Measurements from ENCODE around the gene ITGBL1. TPM values are rescaled to one million over a fixed set of nuclear protein-coding genes. Genes with fewer than 3 reads are reported as not detected.
A peak's percentile ranks its signal among the peaks of the same experiment; 100 is the strongest.
"Not testable (repeated sequence)": the region's sequence is repeated elsewhere in the genome, so short reads cannot be mapped to it uniquely, and the experiment has no call there.

Gene ITGBL1
- total and polyA plus RNA-seq, 5 donors = 5.8 to 11.2 (median 7.4) TPM

DNA sequence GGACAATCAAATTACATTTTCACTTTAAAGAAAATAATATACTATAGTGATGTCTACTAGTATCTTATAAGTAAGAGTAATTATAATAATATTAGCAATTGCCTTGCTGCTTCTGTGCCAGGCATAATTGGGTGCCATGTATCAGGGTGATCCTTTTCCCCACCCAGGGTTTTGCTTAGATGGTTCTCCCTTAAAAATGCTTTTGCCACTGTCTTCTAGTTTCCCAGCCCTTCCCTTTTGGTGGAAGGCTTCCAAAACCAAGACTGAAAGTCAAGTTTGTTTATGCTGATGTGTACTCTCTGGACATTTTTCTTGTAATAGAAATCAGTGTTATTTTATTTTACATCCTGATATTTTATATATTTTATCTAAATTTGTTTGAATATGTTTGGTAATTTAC, 77.8 kb downstream of the ITGBL1 start:
- Histone ChIP-seq H3K27me3 (ENCODE audit: control insufficient read depth, insufficient read depth) (no peaks in the 10 kb centered on the region), H3K27ac (ENCODE audit: low read length) (no peak overlapping the region), H3K4me1 (ENCODE audit: control insufficient read depth, insufficient read depth, low read length) (no peaks in the 10 kb centered on the region), H3K9me3 (ENCODE audit: control insufficient read depth, low read length) (no peaks in the 10 kb centered on the region), H3K4me3 (ENCODE audit: low read length) (no peak overlapping the region)
- DNase-seq = no peak
- intact Hi-C loops (cut with DNase I) = no loop called here
- ATAC-seq = no peak

DNA sequence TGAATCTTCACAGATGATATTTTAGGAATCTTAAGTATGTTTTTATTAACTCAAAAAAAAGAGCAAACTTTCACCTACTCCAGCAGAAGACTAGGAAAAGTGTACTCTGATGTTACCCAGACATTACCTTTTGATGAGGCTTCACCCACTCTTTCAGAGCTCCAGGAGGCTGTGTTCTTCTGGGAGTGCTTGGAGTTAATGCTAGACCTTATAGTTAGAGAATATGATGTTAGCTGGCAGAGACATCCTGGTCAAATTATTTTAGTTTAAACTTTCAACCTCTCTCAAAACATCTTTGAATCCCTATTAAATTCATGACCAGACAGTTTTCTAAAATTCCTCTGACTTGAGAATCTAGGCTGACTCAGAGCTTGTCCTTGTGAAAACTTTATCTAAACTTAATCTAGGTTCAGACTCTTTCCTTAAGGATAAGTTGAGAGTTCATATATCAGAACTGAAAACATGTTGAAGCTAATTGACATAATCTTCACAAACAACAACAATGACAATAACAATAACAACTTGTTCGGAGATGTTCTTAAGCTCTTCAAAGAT, 82.8 kb downstream of the ITGBL1 start:
- Histone ChIP-seq H3K4me1 (ENCODE audit: control insufficient read depth, insufficient read depth, low read length) (no peaks in the 10 kb centered on the region), H3K27me3 (ENCODE audit: control insufficient read depth, insufficient read depth) (no peaks in the 10 kb centered on the region), H3K9me3 (ENCODE audit: control insufficient read depth, low read length) (no peaks in the 10 kb centered on the region), H3K4me3 (ENCODE audit: low read length) (no peak overlapping the region), H3K27ac (ENCODE audit: low read length) (no peak overlapping the region)
- intact Hi-C loops (cut with DNase I) = no loop called here
- DNase-seq (no peak), ATAC-seq (no peak)
- WGBS = 89% methylated on average over 1 of the region's 1 CpG

DNA sequence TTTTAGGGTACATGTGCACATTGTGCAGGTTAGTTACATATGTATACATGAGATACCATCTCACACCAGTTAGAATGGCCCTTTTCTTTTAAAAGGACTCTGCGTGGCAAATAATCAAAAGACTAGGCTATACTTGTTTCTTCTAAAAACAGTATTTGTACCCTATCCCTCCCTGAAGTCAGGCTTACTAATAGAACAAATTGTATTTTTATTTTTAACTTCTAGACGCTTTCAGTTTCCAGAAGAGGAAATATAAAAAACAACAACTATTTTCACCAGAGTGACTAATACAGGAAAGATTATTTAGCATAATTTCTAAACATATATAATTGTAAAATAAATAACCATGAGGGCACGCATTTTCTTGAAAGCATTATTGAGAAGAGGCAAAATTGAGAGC, 83.6 kb downstream of the ITGBL1 start:
- WGBS = 58% methylated on average over 3 of the region's 3 CpGs
- DNase-seq (no peak), ATAC-seq (no peak)
- H3K27me3 ChIP-seq (ENCODE audit: control insufficient read depth, insufficient read depth) = no peaks in the 10 kb centered on the region
- intact Hi-C loops (cut with DNase I) = no loop called here
- no peaks in the 10 kb centered on the region for H3K4me1 ChIP-seq (ENCODE audit: control insufficient read depth, insufficient read depth, low read length)
- no peaks in the 10 kb centered on the region for H3K9me3 ChIP-seq (ENCODE audit: control insufficient read depth, low read length)
- no peak overlapping the region for H3K27ac ChIP-seq (ENCODE audit: low read length)
- no peak overlapping the region for H3K4me3 ChIP-seq (ENCODE audit: low read length)

DNA sequence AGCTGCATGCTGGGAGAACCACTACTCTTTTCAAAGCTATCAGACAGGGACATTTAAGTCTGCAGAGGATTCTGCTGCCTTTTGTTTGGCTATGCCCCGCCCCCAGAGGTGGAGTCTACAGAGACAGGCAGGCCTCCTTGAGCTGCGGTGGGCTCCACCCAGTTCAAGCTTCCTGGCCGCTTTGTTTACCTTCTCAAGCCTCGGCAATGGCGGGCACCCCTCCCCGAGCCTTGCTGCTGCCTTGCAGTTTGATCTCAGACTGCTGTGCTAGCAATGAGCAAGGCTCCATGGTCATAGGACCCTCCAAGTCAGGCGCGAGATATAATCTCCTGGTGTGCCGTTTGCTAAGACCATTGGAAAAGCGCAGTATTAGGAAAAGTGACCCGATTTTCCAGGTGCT, 92.1 kb downstream of the ITGBL1 start:
- H3K9me3 ChIP-seq (ENCODE audit: control insufficient read depth, low read length); H3K4me3 ChIP-seq (ENCODE audit: low read length); intact Hi-C loops (cut with DNase I); H3K4me1 ChIP-seq (ENCODE audit: control insufficient read depth, insufficient read depth, low read length); H3K27me3 ChIP-seq (ENCODE audit: control insufficient read depth, insufficient read depth); DNase-seq; H3K27ac ChIP-seq (ENCODE audit: low read length); ATAC-seq: not testable (repeated sequence)
- WGBS = 88% methylated on average over 11 of the region's 11 CpGs

DNA sequence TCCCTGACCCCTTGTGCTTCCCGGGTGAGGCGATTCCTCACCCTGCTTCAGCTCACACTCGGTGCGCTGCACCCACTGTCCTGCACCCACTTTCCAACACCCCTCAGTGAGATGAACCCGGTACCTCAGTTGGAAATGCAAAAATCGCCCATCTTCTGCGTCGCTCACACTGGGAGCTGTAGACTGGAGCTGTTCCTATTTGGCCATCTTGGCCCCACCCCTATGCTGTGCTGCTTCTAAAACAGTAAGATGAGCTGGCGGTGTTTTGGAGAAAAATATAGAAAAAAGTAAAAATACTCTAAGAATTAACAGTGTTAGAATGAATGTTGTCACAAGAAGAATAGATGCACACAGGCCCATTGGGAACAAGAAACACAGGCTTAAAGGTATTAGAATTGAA, 92.5 kb downstream of the ITGBL1 start:
- intact Hi-C loops (cut with DNase I) = no loop called here
- no peaks in the 10 kb centered on the region for H3K4me1 ChIP-seq (ENCODE audit: control insufficient read depth, insufficient read depth, low read length)
- no peaks in the 10 kb centered on the region for H3K9me3 ChIP-seq (ENCODE audit: control insufficient read depth, low read length)
- H3K27me3 ChIP-seq (ENCODE audit: control insufficient read depth, insufficient read depth) = no peaks in the 10 kb centered on the region
- no peak for DNase-seq
- WGBS = 91% methylated on average over 9 of the region's 9 CpGs
- no peak overlapping the region for H3K27ac ChIP-seq (ENCODE audit: low read length)
- ATAC-seq = no peak
- H3K4me3 ChIP-seq (ENCODE audit: low read length) = no peak overlapping the region

DNA sequence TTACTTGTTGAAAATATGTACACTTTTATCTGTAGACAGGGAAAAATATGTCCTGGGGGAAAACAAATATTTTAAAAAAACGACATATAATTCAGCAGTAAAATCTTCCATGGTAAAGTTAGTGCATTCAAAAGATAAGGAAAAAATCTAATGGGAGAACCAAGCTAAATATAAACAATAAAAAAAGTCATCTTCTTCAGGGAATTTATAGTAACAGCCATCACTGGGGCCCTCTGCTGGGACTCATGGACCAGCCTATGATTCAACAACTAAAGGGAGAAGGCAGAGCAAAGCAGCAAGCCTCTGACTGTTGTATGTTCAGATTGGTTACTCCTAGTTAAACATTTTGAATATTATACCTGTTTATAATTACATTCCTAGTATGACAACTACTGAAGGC, 93.0 kb downstream of the ITGBL1 start:
- Histone ChIP-seq H3K27me3 (ENCODE audit: control insufficient read depth, insufficient read depth) (no peaks in the 10 kb centered on the region), H3K9me3 (ENCODE audit: control insufficient read depth, low read length) (no peaks in the 10 kb centered on the region), H3K4me1 (ENCODE audit: control insufficient read depth, insufficient read depth, low read length) (no peaks in the 10 kb centered on the region), H3K27ac (ENCODE audit: low read length) (no peak overlapping the region), H3K4me3 (ENCODE audit: low read length) (no peak overlapping the region)
- intact Hi-C loops (cut with DNase I) = no loop called here
- DNase-seq = peak in 1 of 3 donors; percentile 35
- no peak for ATAC-seq
- whole genome bisulfite sequencing = 39% methylated on average over 1 of the region's 1 CpG

DNA sequence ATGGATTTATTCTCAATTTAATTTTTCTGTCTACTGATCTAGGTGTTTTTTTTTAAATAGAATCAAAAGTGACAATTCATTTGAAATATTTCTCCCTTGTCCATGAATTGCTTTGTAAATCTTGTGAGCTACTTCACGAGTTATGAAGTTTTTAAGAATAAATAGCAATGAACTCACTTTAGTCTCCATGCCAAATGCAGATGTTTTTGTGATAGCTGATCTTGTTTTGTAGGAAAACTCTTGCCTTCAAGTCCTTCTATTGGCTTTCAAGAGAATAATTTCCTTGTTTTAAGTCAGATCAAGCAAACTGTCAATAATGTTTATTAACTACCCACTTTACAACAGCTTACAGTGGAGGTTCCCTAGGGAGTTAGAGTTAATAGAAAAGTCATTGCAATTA, 99.8 kb downstream of the ITGBL1 start:
- ATAC-seq (no peak), DNase-seq (no peak)
- no peaks in the 10 kb centered on the region for H3K9me3 ChIP-seq (ENCODE audit: control insufficient read depth, low read length)
- 48% methylated on average over 1 of the region's 1 CpG for WGBS
- no peaks in the 10 kb centered on the region for H3K4me1 ChIP-seq (ENCODE audit: control insufficient read depth, insufficient read depth, low read length)
- no peaks in the 10 kb centered on the region for H3K27me3 ChIP-seq (ENCODE audit: control insufficient read depth, insufficient read depth)
- no peak overlapping the region for H3K27ac ChIP-seq (ENCODE audit: low read length)
- H3K4me3 ChIP-seq (ENCODE audit: low read length) = no peak overlapping the region
- intact Hi-C loops (cut with DNase I) = no loop called here

DNA sequence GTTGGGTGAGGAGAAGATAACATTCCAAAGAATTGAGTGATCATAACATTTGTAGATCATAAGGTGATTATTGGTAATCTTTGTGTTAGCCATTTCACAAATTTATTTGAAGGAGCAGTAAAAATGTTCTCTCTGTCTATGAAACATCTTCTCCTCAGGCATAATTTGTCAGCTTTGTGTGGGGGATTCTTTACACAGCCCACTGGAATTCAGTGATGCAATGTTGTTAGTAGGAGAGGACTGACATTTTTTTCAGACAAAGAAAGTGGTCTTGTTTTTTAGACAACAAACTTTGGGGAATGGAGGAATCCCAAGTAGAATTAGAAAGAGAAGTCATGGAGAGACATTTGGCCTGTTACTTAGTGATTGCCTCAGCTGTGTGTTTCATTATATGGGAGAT, 100.3 kb downstream of the ITGBL1 start:
- DNase-seq (no peak), ATAC-seq (no peak)
- Histone ChIP-seq H3K4me3 (ENCODE audit: low read length) (no peak overlapping the region), H3K27ac (ENCODE audit: low read length) (no peak overlapping the region), H3K27me3 (ENCODE audit: control insufficient read depth, insufficient read depth) (no peaks in the 10 kb centered on the region), H3K4me1 (ENCODE audit: control insufficient read depth, insufficient read depth, low read length) (no peaks in the 10 kb centered on the region), H3K9me3 (ENCODE audit: control insufficient read depth, low read length) (no peaks in the 10 kb centered on the region)
- intact Hi-C loops (cut with DNase I) = no loop called here

DNA sequence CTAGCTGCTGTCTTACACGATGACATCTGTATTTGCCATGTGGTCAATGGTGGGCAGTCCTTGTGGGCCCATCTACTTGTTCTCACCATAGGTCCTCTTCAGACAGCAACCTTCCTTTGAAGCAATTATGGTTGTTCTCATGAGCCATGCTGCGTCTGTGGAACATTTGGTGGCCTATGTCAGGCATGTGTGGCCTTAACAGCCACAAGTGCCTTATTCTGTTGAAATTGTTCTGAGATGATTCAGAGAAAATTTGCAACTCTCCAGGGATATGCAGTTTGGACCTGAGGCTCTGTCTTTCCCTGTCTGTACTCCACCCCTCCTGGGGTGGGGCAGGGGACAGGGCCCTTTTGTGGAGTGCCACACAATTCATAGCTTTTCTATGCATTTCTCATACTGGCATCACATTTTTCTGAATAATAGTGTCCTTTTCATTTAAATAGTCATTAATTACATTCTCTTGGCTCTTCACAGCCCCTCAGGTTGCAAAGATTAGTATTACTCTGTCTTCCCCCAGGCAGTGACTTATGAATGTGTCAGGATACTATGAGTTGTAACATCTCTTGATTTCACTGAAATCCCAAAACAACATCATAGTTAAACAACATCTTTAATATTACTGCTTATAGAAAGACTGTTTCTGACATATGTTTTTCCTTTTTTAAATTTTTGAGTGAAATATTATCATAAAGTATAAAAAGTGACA, 102.1 kb downstream of the ITGBL1 start:
- 89% methylated on average over 2 of the region's 2 CpGs for WGBS
- DNase-seq (no peak), ATAC-seq (no peak)
- H3K27me3 ChIP-seq (ENCODE audit: control insufficient read depth, insufficient read depth) = no peaks in the 10 kb centered on the region
- no peak overlapping the region for H3K4me3 ChIP-seq (ENCODE audit: low read length)
- H3K27ac ChIP-seq (ENCODE audit: low read length) = no peak overlapping the region
- intact Hi-C loops (cut with DNase I) = no loop called here
- no peaks in the 10 kb centered on the region for H3K9me3 ChIP-seq (ENCODE audit: control insufficient read depth, low read length)
- H3K4me1 ChIP-seq (ENCODE audit: control insufficient read depth, insufficient read depth, low read length) = no peaks in the 10 kb centered on the region

DNA sequence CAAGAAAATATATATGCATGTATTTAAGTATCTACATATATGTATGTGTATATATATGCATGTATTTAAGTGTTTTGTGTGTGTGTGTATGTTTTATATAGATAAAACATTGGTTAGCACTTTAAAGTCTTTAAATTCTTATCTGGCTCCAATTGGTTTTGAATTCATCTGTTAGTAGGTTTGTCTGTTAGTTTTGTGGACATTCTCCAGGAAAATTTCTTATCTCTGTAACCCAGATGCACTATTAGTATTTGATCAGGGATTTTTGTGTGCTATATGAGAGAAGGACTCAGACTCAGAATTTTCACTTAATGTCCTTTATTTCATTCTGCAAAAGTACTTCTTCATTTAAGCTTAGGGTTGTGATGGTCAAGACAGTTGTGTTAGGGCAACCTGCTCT, 103.1 kb downstream of the ITGBL1 start:
- intact Hi-C loops (cut with DNase I) = no loop called here
- Histone ChIP-seq H3K27ac (ENCODE audit: low read length) (no peak overlapping the region), H3K4me1 (ENCODE audit: control insufficient read depth, insufficient read depth, low read length) (no peaks in the 10 kb centered on the region), H3K4me3 (ENCODE audit: low read length) (no peak overlapping the region), H3K9me3 (ENCODE audit: control insufficient read depth, low read length) (no peaks in the 10 kb centered on the region), H3K27me3 (ENCODE audit: control insufficient read depth, insufficient read depth) (no peaks in the 10 kb centered on the region)
- ATAC-seq = no peak
- DNase-seq = no peak

DNA sequence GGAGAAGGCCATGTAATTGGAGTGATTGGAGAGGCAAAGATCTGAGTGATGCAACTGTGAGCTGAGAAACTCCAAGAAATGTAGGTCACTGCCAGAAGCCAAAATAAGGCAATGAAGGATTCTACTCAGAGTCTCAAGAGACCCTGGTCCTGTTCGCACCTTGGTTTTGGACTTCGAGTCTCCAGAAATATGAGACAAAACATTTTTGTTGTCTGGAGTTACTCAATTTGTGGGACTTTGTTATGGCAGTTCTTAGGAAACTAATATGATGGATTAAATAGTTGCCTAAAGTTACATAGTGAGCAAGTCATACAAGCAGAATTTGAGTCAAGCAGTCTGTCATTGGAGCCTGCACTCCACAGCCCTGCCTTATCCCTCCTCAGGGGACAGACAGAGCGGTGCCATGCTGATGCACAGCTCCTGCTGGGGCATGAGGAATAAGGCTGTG, 104.2 kb downstream of the ITGBL1 start:
- WGBS = 67% methylated on average over 3 of the region's 3 CpGs
- intact Hi-C loops (cut with DNase I) = no loop called here
- H3K4me3 ChIP-seq (ENCODE audit: low read length) = no peak overlapping the region
- DNase-seq (peak in 1 of 3 donors; percentile 25), ATAC-seq (no peak)
- no peaks in the 10 kb centered on the region for H3K27me3 ChIP-seq (ENCODE audit: control insufficient read depth, insufficient read depth)
- no peaks in the 10 kb centered on the region for H3K4me1 ChIP-seq (ENCODE audit: control insufficient read depth, insufficient read depth, low read length)
- H3K9me3 ChIP-seq (ENCODE audit: control insufficient read depth, low read length) = no peaks in the 10 kb centered on the region
- H3K27ac ChIP-seq (ENCODE audit: low read length) = no peak overlapping the region

DNA sequence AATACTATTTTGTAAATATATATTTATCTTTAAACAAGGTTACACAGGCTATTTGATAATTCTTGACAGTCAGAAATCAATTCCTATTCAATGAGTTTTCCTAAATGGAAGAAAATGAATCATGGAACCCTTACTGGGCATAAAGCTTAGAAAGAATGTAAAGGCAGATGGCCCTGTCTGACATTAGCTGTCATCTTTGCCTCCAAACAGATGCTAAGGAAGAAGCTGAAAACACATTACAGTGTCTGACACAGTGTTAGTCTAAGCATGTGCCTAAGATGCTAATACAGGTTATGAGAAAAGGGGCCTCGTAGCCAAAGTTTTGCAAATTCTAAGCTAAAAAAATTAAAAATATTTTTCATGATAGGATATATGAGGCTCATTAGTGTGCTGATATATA, 112.8 kb downstream of the ITGBL1 start:
- Histone ChIP-seq H3K27me3 (ENCODE audit: control insufficient read depth, insufficient read depth) (no peaks in the 10 kb centered on the region), H3K4me1 (ENCODE audit: control insufficient read depth, insufficient read depth, low read length) (no peaks in the 10 kb centered on the region), H3K9me3 (ENCODE audit: control insufficient read depth, low read length) (no peaks in the 10 kb centered on the region), H3K4me3 (ENCODE audit: low read length) (no peak overlapping the region), H3K27ac (ENCODE audit: low read length) (no peak overlapping the region)
- 80% methylated on average over 1 of the region's 1 CpG for WGBS
- DNase-seq (no peak), ATAC-seq (no peak)
- intact Hi-C loops (cut with DNase I) = no loop called here

Measured in right cardiac atrium (tissue), 5 donors.